ENCODE measurements around the gene SLC34A3.

- no peak for TF ChIP-seq CTCF (conservative IDR thresholded peaks at IDR 0.05; ENCODE audit: low read depth, low read length)
- no peak for TF ChIP-seq EZH2 (IDR thresholded peaks at IDR 0.05; ENCODE audit: borderline replicate concordance, low read depth, low read length, poor library complexity, severe bottlenecking)
These were observed 23.3 kb downstream of the SLC34A3 start for GRCh38 chr9:137253717-137254623.

Measured in A673 (cell line).